ENCODE data around the gene INHA.

Gene INHA

DNA sequence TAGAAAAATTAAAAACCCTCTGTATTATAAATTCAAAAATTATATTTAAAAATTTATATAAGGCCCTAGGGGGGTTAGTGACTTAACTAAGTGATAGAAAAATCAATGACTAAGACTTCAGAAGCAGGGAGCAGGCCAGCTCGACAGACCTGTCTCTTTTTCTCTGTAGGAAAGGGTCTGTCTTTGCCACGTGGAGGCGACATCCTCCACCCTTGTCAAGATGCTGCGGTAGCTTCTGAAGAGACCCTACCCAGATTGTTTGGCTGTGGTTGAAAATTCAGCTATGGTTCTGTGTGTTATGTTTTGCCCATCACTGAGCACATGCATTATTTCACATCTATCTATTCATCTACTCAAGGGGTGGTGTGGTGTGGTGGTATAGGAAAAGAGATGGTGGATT is 47.1 kb downstream of the INHA start:
- H3K9me3 ChIP-seq: no peaks in the 10 kb centered on the region
- no peaks in the 10 kb centered on the region for H3K4me1 ChIP-seq (ENCODE audit: control insufficient read depth in 1 of 2, insufficient read depth in 1 of 2, low read depth in 1 of 2, low read length in 1 of 2)
- H3K27me3 ChIP-seq: peaks cover 30% of the 10 kb centered on the region
- H3K36me3 ChIP-seq: peaks cover 27% of the 10 kb centered on the region
- H3K4me3 ChIP-seq (ENCODE audit: low read depth in 1 of 2, low read length in 1 of 2): no peak overlapping the region
- TF ChIP-seq, protein P1, sequence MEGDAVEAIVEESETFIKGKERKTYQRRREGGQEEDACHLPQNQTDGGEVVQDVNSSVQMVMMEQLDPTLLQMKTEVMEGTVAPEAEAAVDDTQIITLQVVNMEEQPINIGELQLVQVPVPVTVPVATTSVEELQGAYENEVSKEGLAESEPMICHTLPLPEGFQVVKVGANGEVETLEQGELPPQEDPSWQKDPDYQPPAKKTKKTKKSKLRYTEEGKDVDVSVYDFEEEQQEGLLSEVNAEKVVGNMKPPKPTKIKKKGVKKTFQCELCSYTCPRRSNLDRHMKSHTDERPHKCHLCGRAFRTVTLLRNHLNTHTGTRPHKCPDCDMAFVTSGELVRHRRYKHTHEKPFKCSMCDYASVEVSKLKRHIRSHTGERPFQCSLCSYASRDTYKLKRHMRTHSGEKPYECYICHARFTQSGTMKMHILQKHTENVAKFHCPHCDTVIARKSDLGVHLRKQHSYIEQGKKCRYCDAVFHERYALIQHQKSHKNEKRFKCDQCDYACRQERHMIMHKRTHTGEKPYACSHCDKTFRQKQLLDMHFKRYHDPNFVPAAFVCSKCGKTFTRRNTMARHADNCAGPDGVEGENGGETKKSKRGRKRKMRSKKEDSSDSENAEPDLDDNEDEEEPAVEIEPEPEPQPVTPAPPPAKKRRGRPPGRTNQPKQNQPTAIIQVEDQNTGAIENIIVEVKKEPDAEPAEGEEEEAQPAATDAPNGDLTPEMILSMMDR (IDR thresholded peaks at IDR 0.05): no peak
- no peak overlapping the region for H3K27ac ChIP-seq

- H3K27me3 ChIP-seq: peaks cover 44% of the 10 kb centered on the region
- no peaks in the 10 kb centered on the region for H3K4me1 ChIP-seq (ENCODE audit: control insufficient read depth in 1 of 2, insufficient read depth in 1 of 2, low read depth in 1 of 2, low read length in 1 of 2)
- TF ChIP-seq, protein P1 (IDR thresholded peaks at IDR 0.05): no peak
- H3K4me3 ChIP-seq (ENCODE audit: low read depth in 1 of 2, low read length in 1 of 2): no peak overlapping the region
- no peaks in the 10 kb centered on the region for H3K9me3 ChIP-seq
- no peak overlapping the region for H3K27ac ChIP-seq
- H3K36me3 ChIP-seq: peaks cover 13% of the 10 kb centered on the region
These were observed 48.4 kb downstream of the INHA start for GRCh38 chr2:219620546-219620945.

GRCh38 chr2:219621935-219622334 is 49.8 kb downstream of the INHA start:
- Histone ChIP-seq H3K4me3 (ENCODE audit: low read depth in 1 of 2, low read length in 1 of 2) (no peak overlapping the region), H3K36me3 (no peaks in the 10 kb centered on the region), H3K9me3 (no peaks in the 10 kb centered on the region), H3K4me1 (ENCODE audit: control insufficient read depth in 1 of 2, insufficient read depth in 1 of 2, low read depth in 1 of 2, low read length in 1 of 2) (no peaks in the 10 kb centered on the region), H3K27ac (no peak overlapping the region), H3K27me3 (peaks cover 57% of the 10 kb centered on the region)
- TF ChIP-seq, protein P1 (IDR thresholded peaks at IDR 0.05): no peak

- H3K27ac ChIP-seq: no peak overlapping the region
- H3K27me3 ChIP-seq: peaks cover 63% of the 10 kb centered on the region
- H3K36me3 ChIP-seq: no peaks in the 10 kb centered on the region
- H3K9me3 ChIP-seq: no peaks in the 10 kb centered on the region
- H3K4me1 ChIP-seq (ENCODE audit: control insufficient read depth in 1 of 2, insufficient read depth in 1 of 2, low read depth in 1 of 2, low read length in 1 of 2): no peaks in the 10 kb centered on the region
- H3K4me3 ChIP-seq (ENCODE audit: low read depth in 1 of 2, low read length in 1 of 2): no peak overlapping the region
- TF ChIP-seq, protein P1 (IDR thresholded peaks at IDR 0.05): no peak
These were observed 50.4 kb downstream of the INHA start for GRCh38 chr2:219622472-219622871.

DNA sequence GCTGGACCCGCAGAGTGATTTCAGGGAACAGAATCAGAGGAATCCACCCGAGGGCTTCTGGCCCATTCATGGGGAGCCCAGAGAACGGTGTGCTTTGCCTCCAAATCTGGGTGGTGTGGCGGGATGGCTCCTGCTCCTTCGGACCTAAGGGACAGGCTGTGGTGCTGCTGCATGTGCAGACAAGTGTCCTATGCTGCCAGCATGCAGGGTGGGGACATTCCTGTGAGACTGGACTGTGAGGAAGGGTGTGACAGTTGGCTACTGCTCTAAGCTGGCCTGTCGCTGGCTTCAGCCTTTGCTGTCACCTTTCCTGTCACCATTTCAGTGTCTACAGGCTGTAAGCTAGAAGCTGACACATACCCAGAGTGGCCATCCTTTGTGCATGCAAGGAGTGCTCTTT is 52.5 kb downstream of the INHA start:
- no peaks in the 10 kb centered on the region for H3K9me3 ChIP-seq
- H3K27me3 ChIP-seq: peaks cover 84% of the 10 kb centered on the region
- no peak overlapping the region for H3K4me3 ChIP-seq (ENCODE audit: low read depth in 1 of 2, low read length in 1 of 2)
- no peaks in the 10 kb centered on the region for H3K36me3 ChIP-seq
- peaks cover 0 to 3% of the 10 kb centered on the region in 2 experiments for H3K4me1 ChIP-seq (ENCODE audit: control insufficient read depth in 1 of 2, insufficient read depth in 1 of 2, low read depth in 1 of 2, low read length in 1 of 2)
- H3K27ac ChIP-seq: no peak overlapping the region
- TF ChIP-seq, protein P1 (IDR thresholded peaks at IDR 0.05): no peak

DNA sequence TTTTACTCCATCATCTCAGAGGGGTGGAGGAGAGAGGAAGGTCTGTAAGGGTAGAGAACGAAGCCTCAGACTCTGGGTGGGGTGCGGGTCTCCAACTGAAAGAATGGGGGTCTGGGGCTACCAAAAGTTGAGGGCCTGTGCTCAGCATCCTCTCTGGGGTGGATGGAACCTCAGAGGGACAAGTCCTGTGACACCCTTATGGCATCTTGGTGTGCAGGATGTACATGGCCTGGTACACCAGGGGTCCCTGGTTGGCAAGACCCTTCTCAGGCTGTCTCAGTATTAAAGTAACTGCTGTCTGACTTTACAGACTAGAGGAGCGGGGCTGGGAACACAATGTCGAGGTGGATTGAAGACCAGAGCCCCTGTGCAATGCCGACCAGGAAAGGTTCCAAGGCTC is 53.1 kb downstream of the INHA start:
- Histone ChIP-seq H3K36me3 (no peaks in the 10 kb centered on the region), H3K4me3 (ENCODE audit: low read depth in 1 of 2, low read length in 1 of 2) (no peak overlapping the region), H3K9me3 (no peaks in the 10 kb centered on the region), H3K4me1 (ENCODE audit: control insufficient read depth in 1 of 2, insufficient read depth in 1 of 2, low read depth in 1 of 2, low read length in 1 of 2) (peaks cover 0 to 3% of the 10 kb centered on the region in 2 experiments), H3K27ac (no peak overlapping the region), H3K27me3 (peaks cover 90% of the 10 kb centered on the region)
- TF ChIP-seq, protein P1 (IDR thresholded peaks at IDR 0.05): no peak
